Caco-2 (cell line): ENCODE measurements around the gene ACP2. TPM values are rescaled to one million over a fixed set of nuclear protein-coding genes. Genes with fewer than 3 reads are reported as not detected.

Experiments
- BruUV-seq: library from RNA; stranded (reverse); fragments of 400-500 nt; replicated peaks from 2 replicates; lab custom pipeline; 2021; lab: Mats Ljungman, UMichigan
- CTCF ChIA-PET: fragments of 300-600 bp; sonication (Branson Sonifier 250); formaldehyde crosslinking; loops from one replicate; lab custom pipeline; 2022; ENCODE audit warnings: antibody characterized with exemption; lab: Charles Lee
- POLR2A ChIA-PET: fragments of 300-600 bp; sonication (Branson Sonifier 250); formaldehyde crosslinking; loops from one replicate; lab custom pipeline; 2022; ENCODE audit warnings: antibody characterized with exemption; lab: Charles Lee
- DNase-seq, 2 experiments: peaks; one replicate each; pipeline versions ENCODE4 v3.0.0 to v3.0.0-alpha.2; 2020 to 2022
- H3K27me3 ChIP-seq: replicated peaks from 2 replicates; pipeline ENCODE4 v1.6.0; 2011; ENCODE audit warnings: low read length; ENCODE audit not compliant: control insufficient read depth, insufficient read depth
- H3K36me3 ChIP-seq: 2 replicates; pipeline ENCODE4 v1.5.1; 2011; ENCODE audit warnings: low read length; ENCODE audit not compliant: control insufficient read depth, insufficient read depth
- H3K4me1 ChIP-seq: fragments of 250-450 bp; sonication (Bioruptor Pico); 2 replicates; pipeline ENCODE4 v1.5.1; 2020; ENCODE audit warnings: mild to moderate bottlenecking
- H3K4me3 ChIP-seq: 2 replicates; pipeline ENCODE4 v1.5.1; 2011; ENCODE audit warnings: low read depth, mild to moderate bottlenecking, control low read depth, low read length
- H3K9me3 ChIP-seq: fragments of 250-450 bp; sonication (Bioruptor Pico); 2 replicates; pipeline ENCODE4 v1.5.1; 2020; ENCODE audit warnings: mild to moderate bottlenecking, moderate library complexity
- H3K27ac Mint-ChIP-seq: one replicate; pipeline ENCODE4 v1.8.0; 2022; ENCODE audit warnings: mixed read lengths; ENCODE audit not compliant: unreplicated experiment
- H3K27me3 Mint-ChIP-seq: one replicate; pipeline ENCODE4 v1.8.0; 2022; ENCODE audit warnings: mixed read lengths; ENCODE audit not compliant: insufficient read depth, unreplicated experiment
- H3K36me3 Mint-ChIP-seq: one replicate; pipeline ENCODE4 v1.8.0; 2022; ENCODE audit warnings: mild to moderate bottlenecking, mixed read lengths; ENCODE audit not compliant: insufficient read depth, unreplicated experiment
- H3K4me1 Mint-ChIP-seq: one replicate; pipeline ENCODE4 v1.8.0; 2022; ENCODE audit warnings: low read depth, mixed read lengths; ENCODE audit not compliant: unreplicated experiment
- H3K4me3 Mint-ChIP-seq: one replicate; pipeline ENCODE4 v1.8.0; 2022; ENCODE audit warnings: mild to moderate bottlenecking, moderate library complexity, mixed read lengths; ENCODE audit not compliant: unreplicated experiment
- H3K9me3 Mint-ChIP-seq: one replicate; pipeline ENCODE4 v1.8.0; 2022; ENCODE audit warnings: mixed read lengths; ENCODE audit not compliant: unreplicated experiment
- CTCF ChIP-seq, 2 experiments: fragments of 200-600 bp in 1 of 2; IDR thresholded peaks; 1 replicate in 1 of 2; 2 replicates in 1 of 2; pipeline versions ENCODE4 v1.5.1 to v1.8.0; 2011 to 2022; ENCODE audit warnings: antibody characterized with exemption in 1 of 2, control low read depth in 1 of 2, inconsistent platforms in 1 of 2, low read depth in 1 of 2, low read length in 1 of 2, mild to moderate bottlenecking in 1 of 2, moderate library complexity in 1 of 2; ENCODE audit not compliant: insufficient read depth in 1 of 2, severe bottlenecking in 1 of 2, unreplicated experiment in 1 of 2
- intact Hi-C: fragments of 100-400 bp; cut with micrococcal nuclease; formaldehyde crosslinking; loops from one replicate; pipeline ENCODE4 v1.10.0; 2022; ENCODE audit not compliant: unreplicated experiment
- total RNA-seq: library from RNA; stranded (reverse); gene quantifications from 2 replicates; pipeline ENCODE4 v1.2.3, GENCODE V29; 2022

The ACP2 gene
- total RNA-seq, 1 experiment from 2014 or later, result 44.7 TPM

DNA sequence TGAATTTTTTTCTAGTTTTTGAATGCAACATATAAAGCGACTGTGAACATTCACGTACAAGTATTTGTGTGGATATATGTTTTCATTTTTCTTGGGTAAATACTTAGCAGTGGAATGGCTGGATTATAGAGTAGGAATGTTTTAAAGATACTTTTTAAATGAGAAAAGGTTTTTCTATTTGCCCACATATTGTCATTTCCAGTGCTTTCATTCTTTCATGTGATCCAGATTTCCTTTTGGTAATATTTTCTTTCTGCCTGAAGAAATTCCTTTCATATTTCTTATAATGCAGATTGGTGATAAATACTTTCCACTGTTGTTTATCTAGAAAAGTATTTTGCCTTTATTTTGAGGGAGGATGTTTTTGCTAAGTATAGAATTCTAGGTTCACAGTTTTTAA, 25.9 kb downstream of the ACP2 start:
- H3K27ac Mint-ChIP-seq, result no peak overlapping the region
- peaks cover 17% of the 10 kb centered on the region for H3K36me3 Mint-ChIP-seq
- no peak for TF ChIP-seq CTCF (IDR thresholded peaks at IDR 0.05; ENCODE audit: insufficient read depth in 1 of 2, low read depth in 1 of 2, low read length in 1 of 2, severe bottlenecking in 1 of 2, unreplicated experiment in 1 of 2)
- no peaks in the 10 kb centered on the region for H3K9me3 Mint-ChIP-seq
- H3K4me3 Mint-ChIP-seq, result no peak overlapping the region
- POLR2A ChIA-PET, result no interaction called here
- BruUV-seq, result no TSS peak
- Histone ChIP-seq H3K4me1 (0 out of 2 replicates have a peak, but pooled peaks cover 6% of the 10 kb centered on the region), H3K9me3 (no peaks in the 10 kb centered on the region), H3K36me3 (peaks cover 3% of the 10 kb centered on the region), H3K27me3 (no peaks in the 10 kb centered on the region), H3K4me3 (no peak overlapping the region)
- no peak for DNase-seq
- CTCF ChIA-PET, result no interaction called here
- peaks cover 18% of the 10 kb centered on the region for H3K4me1 Mint-ChIP-seq
- intact Hi-C loops, result no loop called here
- no peaks in the 10 kb centered on the region for H3K27me3 Mint-ChIP-seq

- H3K27me3 Mint-ChIP-seq, result no peaks in the 10 kb centered on the region
- H3K9me3 Mint-ChIP-seq, result no peaks in the 10 kb centered on the region
- Histone ChIP-seq H3K4me1 (peaks cover 18% of the 10 kb centered on the region), H3K9me3 (no peaks in the 10 kb centered on the region), H3K4me3 (no peak overlapping the region), H3K36me3 (peaks cover 3% of the 10 kb centered on the region), H3K27me3 (no peaks in the 10 kb centered on the region)
- intact Hi-C loops, result no loop called here
- no peak overlapping the region for H3K27ac Mint-ChIP-seq
- BruUV-seq, result no TSS peak
- H3K36me3 Mint-ChIP-seq, result peaks cover 7% of the 10 kb centered on the region
- no peak for TF ChIP-seq CTCF (IDR thresholded peaks at IDR 0.05; ENCODE audit: insufficient read depth in 1 of 2, low read depth in 1 of 2, low read length in 1 of 2, severe bottlenecking in 1 of 2, unreplicated experiment in 1 of 2)
- POLR2A ChIA-PET, result interaction anchor here (0.7 to 1.2 kb wide), 2 partner anchors 21 to 33 kb away, joined by 3 to 4 read pairs; no protein-coding TSS in a partner anchor
- DNase-seq, result no peak
- no peak overlapping the region for H3K4me3 Mint-ChIP-seq
- peaks cover 28% of the 10 kb centered on the region for H3K4me1 Mint-ChIP-seq
- CTCF ChIA-PET, result interaction anchor here (1.1 to 1.5 kb wide), 3 partner anchors 13 to 39 kb away, joined by 3 to 5 read pairs (median 3); no protein-coding TSS in a partner anchor
These were observed 28.2 kb downstream of the ACP2 start for GRCh38 chr11:47220401-47220821.

- no TSS peak for BruUV-seq
- peaks cover 23% of the 10 kb centered on the region for H3K4me1 ChIP-seq
- Mint-ChIP-seq H3K36me3 (peaks cover 12% of the 10 kb centered on the region), H3K27ac (peak overlapping the region; percentile 88), H3K27me3 (no peaks in the 10 kb centered on the region), H3K4me3 (peak overlapping the region; percentile 79), H3K4me1 (peaks cover 31% of the 10 kb centered on the region), H3K9me3 (no peaks in the 10 kb centered on the region)
- H3K4me3 ChIP-seq, result peak overlapping the region; percentile 73
- no peaks in the 10 kb centered on the region for H3K9me3 ChIP-seq
- no peak for DNase-seq
- ChIA-PET POLR2A (interaction anchor here (0.6 to 3.1 kb wide), 3 partner anchors 17 to 29 kb away, joined by 3 to 52 read pairs (median 18); no protein-coding TSS in a partner anchor), CTCF (interaction anchor here (0.6 to 3.3 kb wide), 6 partner anchors 29 to 139 kb away, joined by 3 to 25 read pairs (median 6); no protein-coding TSS in a partner anchor)
- H3K36me3 ChIP-seq, result peaks cover 3% of the 10 kb centered on the region
- intact Hi-C loops, result loop anchor here (5.0 kb wide), 1 partner anchor 39 kb away; the partner anchor contains the start of gene ARFGAP2
- H3K27me3 ChIP-seq, result no peaks in the 10 kb centered on the region
- peak in 1 of 2 experiments; percentile 8 for TF ChIP-seq CTCF (IDR thresholded peaks at IDR 0.05; ENCODE audit: insufficient read depth in 1 of 2, low read depth in 1 of 2, low read length in 1 of 2, severe bottlenecking in 1 of 2, unreplicated experiment in 1 of 2)
These were observed 32.4 kb downstream of the ACP2 start for GRCh38 chr11:47216121-47216798.
